CD8-positive, alpha-beta memory T cell (primary cell): ENCODE measurements around the gene AFMID. TPM values are rescaled to one million over a fixed set of nuclear protein-coding genes. Genes with fewer than 3 reads are reported as not detected.

ENCODE experiments used
- CTCF ChIA-PET: fragments of 350-600 bp; sonication (Branson Sonifier 250); formaldehyde crosslinking; loops from one replicate; lab custom pipeline; 2021; ENCODE audit warnings: antibody characterized with exemption; lab: Charles Lee
- POLR2A ChIA-PET: fragments of 350-600 bp; sonication (Branson Sonifier 250); formaldehyde crosslinking; loops from one replicate; lab custom pipeline; 2021; ENCODE audit warnings: antibody characterized with exemption; lab: Charles Lee
- DNase-seq, 5 donors: peaks; one replicate each; pipeline versions ENCODE4 v3.0.0 to v3.0.0-alpha.2; 2020 to 2022; ENCODE audit warnings: mixed read lengths in 1 of 5
- H3K27ac ChIP-seq: one replicate; pipeline ENCODE4 v1.7.0; 2013; ENCODE audit warnings: low read depth, mild to moderate bottlenecking, low read length, moderate library complexity
- H3K27me3 ChIP-seq: 2 replicates; pipeline ENCODE4 v1.7.0; 2013; ENCODE audit warnings: low read length, mild to moderate bottlenecking; ENCODE audit not compliant: insufficient read depth, poor library complexity, severe bottlenecking
- H3K36me3 ChIP-seq: 2 replicates; pipeline ENCODE4 v1.7.0; 2013; ENCODE audit warnings: mild to moderate bottlenecking, low read length, moderate library complexity; ENCODE audit not compliant: insufficient read depth
- H3K4me1 ChIP-seq: 2 replicates; pipeline ENCODE4 v1.7.0; 2013; ENCODE audit warnings: mild to moderate bottlenecking, low read length, moderate library complexity; ENCODE audit not compliant: insufficient read depth
- H3K4me3 ChIP-seq: 2 replicates; pipeline ENCODE4 v1.7.0; 2013; ENCODE audit warnings: mild to moderate bottlenecking, low read length
- H3K9me3 ChIP-seq: 2 replicates; pipeline ENCODE4 v1.7.0; 2013; ENCODE audit warnings: mild to moderate bottlenecking, low read length
- H3K27ac Mint-ChIP-seq, 8 donors: one replicate each; pipeline ENCODE4 v1.8.0; 2020 to 2021; ENCODE audit warnings: mixed read lengths in 8 of 8, mild to moderate bottlenecking in 6 of 8, inconsistent platforms in 3 of 8, moderate library complexity in 3 of 8
- H3K27me3 Mint-ChIP-seq, 2 donors: one replicate each; pipeline ENCODE4 v1.8.0; 2020 to 2021; ENCODE audit warnings: mixed read lengths in 2 of 2, mild to moderate bottlenecking in 1 of 2, moderate library complexity in 1 of 2
- H3K36me3 Mint-ChIP-seq, 3 donors: one replicate each; pipeline ENCODE4 v1.8.0; 2020 to 2021; ENCODE audit warnings: mixed read lengths in 3 of 3, inconsistent platforms in 1 of 3, mild to moderate bottlenecking in 1 of 3
- H3K4me1 Mint-ChIP-seq, 3 donors: one replicate each; pipeline ENCODE4 v1.8.0; 2020 to 2021; ENCODE audit warnings: mixed read lengths in 3 of 3, inconsistent platforms in 1 of 3, mild to moderate bottlenecking in 1 of 3
- H3K4me3 Mint-ChIP-seq, 7 donors: one replicate each; pipeline ENCODE4 v1.8.0; 2020 to 2021; ENCODE audit warnings: mixed read lengths in 7 of 7, mild to moderate bottlenecking in 6 of 7, moderate library complexity in 4 of 7, inconsistent platforms in 2 of 7
- H3K9me3 Mint-ChIP-seq, 5 donors: one replicate each; pipeline ENCODE4 v1.8.0; 2020 to 2022; ENCODE audit warnings: mixed read lengths in 5 of 5, mild to moderate bottlenecking in 3 of 5, moderate library complexity in 2 of 5, inconsistent platforms in 1 of 5
- polyA plus RNA-seq: library from polyadenylated mRNA; unstranded; fragments of 300-500 nt; fragmentation: Illumina TruSeq; gene quantifications from one replicate; pipeline ENCODE4 v1.2.3, GENCODE V29; 2021
- total RNA-seq, 2 experiments: library from RNA; stranded (reverse); gene quantifications; one replicate each; pipeline ENCODE4 v1.2.3, GENCODE V29; 2021

The AFMID gene
- total and polyA plus RNA-seq, 3 experiments from 2014 or later = 1.4 to 30.2 (median 24.7) TPM

DNA sequence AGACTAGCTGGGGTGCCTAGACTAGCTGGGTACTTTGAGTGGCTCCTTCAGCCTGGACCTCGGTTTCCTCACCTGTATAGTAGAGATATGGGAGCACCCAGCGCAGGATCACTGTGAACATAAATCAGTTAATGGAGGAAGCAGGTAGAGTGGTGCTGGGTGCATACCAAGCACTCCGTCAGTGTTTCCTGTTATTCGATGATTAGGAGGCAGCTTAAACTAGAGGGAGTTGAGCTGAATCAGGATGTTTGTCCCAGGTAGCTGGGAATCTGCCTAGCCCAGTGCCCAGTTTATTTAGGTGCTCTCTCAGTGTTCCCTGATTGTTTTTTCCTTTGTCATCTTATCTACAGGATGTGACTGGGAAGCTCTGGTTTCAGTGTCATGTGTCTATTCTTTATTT lies 35.9 kb downstream of the AFMID start:
- Mint-ChIP-seq H3K9me3 (no peaks in the 10 kb centered on the region), H3K36me3 (no peaks in the 10 kb centered on the region), H3K27me3 (peaks cover 2 to 4% of the 10 kb centered on the region in 2 donors), H3K27ac (peak overlapping the region in 1 of 8 donors; percentile 57), H3K4me3 (no peak overlapping the region), H3K4me1 (peaks cover 0 to 4% (median 0%) of the 10 kb centered on the region in 3 donors)
- no peak for DNase-seq
- CTCF ChIA-PET = interaction anchor here (1.0 kb wide), 1 partner anchor 29 kb away, joined by 3 read pairs; no protein-coding TSS in a partner anchor
- Histone ChIP-seq H3K4me3 (no peak overlapping the region), H3K9me3 (no peaks in the 10 kb centered on the region), H3K36me3 (no peaks in the 10 kb centered on the region), H3K4me1 (peaks cover 5% of the 10 kb centered on the region), H3K27ac (no peak overlapping the region), H3K27me3 (no peaks in the 10 kb centered on the region)
- POLR2A ChIA-PET = no interaction called here

DNA sequence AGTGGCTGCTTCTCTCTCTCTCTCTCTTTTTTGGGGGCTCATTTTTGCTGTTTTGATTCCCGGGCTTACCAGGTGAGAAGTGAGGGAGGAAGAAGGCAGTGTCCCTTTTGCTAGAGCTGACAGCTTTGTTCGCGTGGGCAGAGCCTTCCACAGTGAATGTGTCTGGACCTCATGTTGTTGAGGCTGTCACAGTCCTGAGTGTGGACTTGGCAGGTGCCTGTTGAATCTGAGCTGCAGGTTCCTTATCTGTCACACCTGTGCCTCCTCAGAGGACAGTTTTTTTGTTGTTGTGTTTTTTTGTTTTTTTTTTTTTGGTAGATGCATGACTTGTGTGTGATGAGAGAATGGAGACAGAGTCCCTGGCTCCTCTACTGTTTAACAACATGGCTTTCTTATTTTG lies 36.6 kb downstream of the AFMID start:
- no peak overlapping the region for H3K27ac ChIP-seq
- peaks cover 5% of the 10 kb centered on the region for H3K4me1 ChIP-seq
- ChIA-PET CTCF (interaction anchor here (1.0 kb wide), 1 partner anchor 28 kb away, joined by 3 read pairs; no protein-coding TSS in a partner anchor), POLR2A (interaction anchor here (0.9 kb wide), 1 partner anchor 88 kb away, joined by 3 read pairs; no protein-coding TSS in a partner anchor)
- peak overlapping the region in 1 of 8 donors; percentile 83 for H3K27ac Mint-ChIP-seq
- H3K4me3 Mint-ChIP-seq = no peak overlapping the region
- peaks cover 0 to 4% (median 0%) of the 10 kb centered on the region in 3 donors for H3K4me1 Mint-ChIP-seq
- no peak overlapping the region for H3K4me3 ChIP-seq
- no peak for DNase-seq
- H3K27me3 ChIP-seq = no peaks in the 10 kb centered on the region
- no peaks in the 10 kb centered on the region for H3K36me3 Mint-ChIP-seq
- no peaks in the 10 kb centered on the region for H3K9me3 ChIP-seq
- no peaks in the 10 kb centered on the region for H3K9me3 Mint-ChIP-seq
- no peaks in the 10 kb centered on the region for H3K36me3 ChIP-seq
- H3K27me3 Mint-ChIP-seq = peaks cover 5 to 6% of the 10 kb centered on the region in 2 donors

DNA sequence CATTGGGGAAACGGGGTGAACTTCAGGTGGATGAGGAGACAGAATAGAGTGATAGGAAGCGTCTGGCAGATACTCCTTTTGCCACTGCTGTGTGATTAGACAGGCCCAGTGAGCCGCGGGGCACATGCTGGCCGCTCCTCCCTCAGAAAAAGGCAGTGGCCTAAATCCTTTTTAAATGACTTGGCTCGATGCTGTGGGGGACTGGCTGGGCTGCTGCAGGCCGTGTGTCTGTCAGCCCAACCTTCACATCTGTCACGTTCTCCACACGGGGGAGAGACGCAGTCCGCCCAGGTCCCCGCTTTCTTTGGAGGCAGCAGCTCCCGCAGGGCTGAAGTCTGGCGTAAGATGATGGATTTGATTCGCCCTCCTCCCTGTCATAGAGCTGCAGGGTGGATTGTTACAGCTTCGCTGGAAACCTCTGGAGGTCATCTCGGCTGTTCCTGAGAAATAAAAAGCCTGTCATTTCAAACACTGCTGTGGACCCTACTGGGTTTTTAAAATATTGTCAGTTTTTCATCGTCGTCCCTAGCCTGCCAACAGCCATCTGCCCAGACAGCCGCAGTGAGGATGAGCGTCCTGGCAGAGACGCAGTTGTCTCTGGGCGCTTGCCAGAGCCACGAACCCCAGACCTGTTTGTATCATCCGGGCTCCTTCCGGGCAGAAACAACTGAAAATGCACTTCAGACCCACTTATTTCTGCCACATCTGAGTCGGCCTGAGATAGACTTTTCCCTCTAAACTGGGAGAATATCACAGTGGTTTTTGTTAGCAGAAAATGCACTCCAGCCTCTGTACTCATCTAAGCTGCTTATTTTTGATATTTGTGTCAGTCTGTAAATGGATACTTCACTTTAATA lies 37.3 kb downstream of the AFMID start:
- H3K4me1 Mint-ChIP-seq = peaks cover 0 to 4% (median 0%) of the 10 kb centered on the region in 3 donors
- H3K27me3 Mint-ChIP-seq = peaks cover 6 to 8% of the 10 kb centered on the region in 2 donors
- Histone ChIP-seq H3K27me3 (no peaks in the 10 kb centered on the region), H3K36me3 (no peaks in the 10 kb centered on the region), H3K9me3 (no peaks in the 10 kb centered on the region), H3K27ac (no peak overlapping the region), H3K4me3 (no peak overlapping the region), H3K4me1 (peaks cover 5% of the 10 kb centered on the region)
- CTCF ChIA-PET = no interaction called here
- H3K36me3 Mint-ChIP-seq = no peaks in the 10 kb centered on the region
- H3K9me3 Mint-ChIP-seq = no peaks in the 10 kb centered on the region
- peak overlapping the region in 1 of 8 donors; percentile 62 for H3K27ac Mint-ChIP-seq
- POLR2A ChIA-PET = interaction anchor here (0.6 to 0.9 kb wide), 2 partner anchors 62 to 89 kb away, joined by 3 to 6 read pairs; no protein-coding TSS in a partner anchor
- no peak for DNase-seq
- no peak overlapping the region for H3K4me3 Mint-ChIP-seq

DNA sequence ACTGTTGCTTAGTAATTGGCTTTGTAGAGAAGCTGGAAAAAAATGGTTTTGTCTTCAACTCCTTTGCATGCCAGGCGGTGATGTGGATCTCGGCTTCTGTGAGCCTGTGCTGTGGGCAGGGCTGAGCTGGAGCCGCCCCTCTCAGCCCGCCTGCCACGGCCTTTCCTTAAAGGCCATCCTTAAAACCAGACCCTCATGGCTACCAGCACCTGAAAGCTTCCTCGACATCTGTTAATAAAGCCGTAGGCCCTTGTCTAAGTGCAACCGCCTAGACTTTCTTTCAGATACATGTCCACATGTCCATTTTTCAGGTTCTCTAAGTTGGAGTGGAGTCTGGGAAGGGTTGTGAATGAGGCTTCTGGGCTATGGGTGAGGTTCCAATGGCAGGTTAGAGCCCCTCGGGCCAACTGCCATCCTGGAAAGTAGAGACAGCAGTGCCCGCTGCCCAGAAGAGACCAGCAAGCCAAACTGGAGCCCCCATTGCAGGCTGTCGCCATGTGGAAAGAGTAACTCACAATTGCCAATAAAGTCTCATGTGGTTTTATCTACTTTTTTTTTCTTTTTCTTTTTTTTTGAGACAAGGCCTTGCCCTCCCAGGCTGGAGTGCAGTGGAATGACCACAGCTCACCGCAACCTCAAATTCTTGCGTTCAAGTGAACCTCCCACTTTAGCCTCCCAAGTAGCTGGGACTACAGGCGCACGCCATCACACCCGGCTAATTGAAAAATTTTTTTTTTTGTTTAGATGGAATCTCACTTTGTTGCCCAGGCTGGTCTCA lies 38.1 kb downstream of the AFMID start:
- Histone ChIP-seq H3K27ac (no peak overlapping the region), H3K4me1 (peaks cover 5% of the 10 kb centered on the region), H3K36me3 (no peaks in the 10 kb centered on the region), H3K27me3 (peaks cover under 1% of the 10 kb centered on the region), H3K4me3 (no peak overlapping the region), H3K9me3 (no peaks in the 10 kb centered on the region)
- peaks cover 8% of the 10 kb centered on the region in 2 donors for H3K27me3 Mint-ChIP-seq
- ChIA-PET POLR2A (interaction anchor here (0.6 kb wide), 1 partner anchor 63 kb away, joined by 6 read pairs; no protein-coding TSS in a partner anchor), CTCF (interaction anchor here (1.7 kb wide), 1 partner anchor 26 kb away, joined by 4 read pairs; no protein-coding TSS in a partner anchor)
- H3K27ac Mint-ChIP-seq = no peak overlapping the region
- peaks cover 0 to 4% (median 0%) of the 10 kb centered on the region in 3 donors for H3K4me1 Mint-ChIP-seq
- H3K9me3 Mint-ChIP-seq = no peaks in the 10 kb centered on the region
- no peaks in the 10 kb centered on the region for H3K36me3 Mint-ChIP-seq
- DNase-seq = no peak
- H3K4me3 Mint-ChIP-seq = peak overlapping the region in 1 of 7 donors; percentile 59

DNA sequence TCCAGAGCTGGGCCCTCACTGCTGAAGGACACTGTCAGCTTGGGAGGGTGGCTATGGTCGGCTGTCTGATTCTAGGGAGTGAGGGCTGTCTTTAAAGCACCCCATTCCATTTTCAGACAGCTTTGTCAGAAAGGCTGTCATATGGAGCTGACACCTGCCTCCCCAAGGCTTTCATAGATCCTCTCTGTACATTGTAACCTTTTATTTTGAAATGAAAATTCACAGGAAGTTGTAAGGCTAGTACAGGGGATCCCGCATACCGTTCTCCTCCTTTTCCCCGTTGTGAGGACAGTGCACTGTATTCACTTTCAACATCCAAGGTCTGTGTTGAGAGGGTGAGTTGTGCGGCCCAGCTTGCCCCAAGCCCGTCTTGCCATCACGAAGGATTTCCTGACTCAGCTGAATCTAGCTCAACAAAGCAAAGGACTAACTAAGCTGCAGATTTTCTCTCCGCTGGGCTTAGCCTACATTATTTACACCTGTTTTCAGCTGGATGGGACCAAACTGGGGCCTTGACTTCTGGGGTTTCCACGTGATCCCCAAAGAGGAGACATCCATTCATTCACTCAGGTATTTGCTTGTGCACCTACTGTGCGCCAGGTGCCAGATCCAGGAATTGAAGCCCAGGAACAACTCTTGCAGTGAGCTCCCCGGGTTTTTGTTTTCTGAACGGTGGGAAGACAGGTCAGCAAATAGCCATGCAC lies 39.0 kb downstream of the AFMID start:
- Mint-ChIP-seq H3K4me1 (peaks cover 0 to 4% (median 4%) of the 10 kb centered on the region in 3 donors), H3K27me3 (peaks cover 12 to 17% of the 10 kb centered on the region in 2 donors), H3K9me3 (no peaks in the 10 kb centered on the region), H3K27ac (peak overlapping the region in 1 of 8 donors; percentile 33), H3K36me3 (no peaks in the 10 kb centered on the region), H3K4me3 (no peak overlapping the region)
- Histone ChIP-seq H3K4me1 (peaks cover 5% of the 10 kb centered on the region), H3K36me3 (no peaks in the 10 kb centered on the region), H3K4me3 (no peak overlapping the region), H3K9me3 (no peaks in the 10 kb centered on the region), H3K27me3 (peaks cover 10% of the 10 kb centered on the region), H3K27ac (no peak overlapping the region)
- ChIA-PET CTCF (interaction anchor here (1.7 kb wide), 1 partner anchor 25 kb away, joined by 4 read pairs; no protein-coding TSS in a partner anchor), POLR2A (no interaction called here)
- DNase-seq = no peak

DNA sequence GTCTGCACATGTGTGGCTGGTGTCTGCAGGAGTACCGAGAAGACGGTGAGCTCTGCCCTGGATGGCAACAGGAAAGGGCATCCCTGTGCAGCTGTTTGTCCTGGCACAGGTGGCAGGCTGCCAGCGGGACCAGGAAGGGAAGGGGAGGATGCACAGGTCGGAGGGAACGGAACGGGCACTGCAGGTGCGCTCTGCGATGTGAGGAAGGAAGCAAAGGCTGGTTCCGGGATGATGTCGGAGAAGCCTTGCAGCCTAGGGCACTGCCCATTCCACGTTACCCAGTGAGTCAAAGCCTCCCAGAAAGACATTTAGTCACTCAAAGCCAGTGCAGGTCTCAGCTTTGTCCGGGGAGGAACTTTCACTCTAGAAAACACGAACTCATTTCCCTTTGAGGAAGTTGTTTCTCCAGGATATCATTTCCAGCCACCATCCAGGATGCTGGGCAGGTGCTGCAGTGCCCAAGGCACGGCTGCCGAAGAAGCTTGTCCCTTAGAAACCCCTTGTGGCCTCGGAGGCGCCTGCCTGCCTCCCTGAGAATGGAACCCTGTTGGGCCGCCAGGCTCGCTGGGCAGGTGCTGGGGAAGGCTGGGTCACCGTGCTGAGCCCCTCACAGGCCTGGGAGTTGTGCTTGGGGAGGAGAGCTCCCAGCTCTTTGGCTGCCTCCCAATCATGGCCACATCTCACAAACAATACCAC lies 39.7 kb downstream of the AFMID start:
- Mint-ChIP-seq H3K4me3 (peak overlapping the region in 1 of 7 donors; percentile 40), H3K27me3 (peaks cover 14 to 21% of the 10 kb centered on the region in 2 donors), H3K9me3 (no peaks in the 10 kb centered on the region), H3K4me1 (peaks cover 0 to 4% (median 4%) of the 10 kb centered on the region in 3 donors), H3K36me3 (no peaks in the 10 kb centered on the region), H3K27ac (no peak overlapping the region)
- H3K4me3 ChIP-seq = no peak overlapping the region
- POLR2A ChIA-PET = no interaction called here
- CTCF ChIA-PET = interaction anchor here (1.7 kb wide), 1 partner anchor 24 kb away, joined by 4 read pairs; no protein-coding TSS in a partner anchor
- DNase-seq = no peak
- peaks cover 12% of the 10 kb centered on the region for H3K27me3 ChIP-seq
- H3K4me1 ChIP-seq = peaks cover 5% of the 10 kb centered on the region
- no peaks in the 10 kb centered on the region for H3K9me3 ChIP-seq
- H3K27ac ChIP-seq = no peak overlapping the region
- H3K36me3 ChIP-seq = no peaks in the 10 kb centered on the region

DNA sequence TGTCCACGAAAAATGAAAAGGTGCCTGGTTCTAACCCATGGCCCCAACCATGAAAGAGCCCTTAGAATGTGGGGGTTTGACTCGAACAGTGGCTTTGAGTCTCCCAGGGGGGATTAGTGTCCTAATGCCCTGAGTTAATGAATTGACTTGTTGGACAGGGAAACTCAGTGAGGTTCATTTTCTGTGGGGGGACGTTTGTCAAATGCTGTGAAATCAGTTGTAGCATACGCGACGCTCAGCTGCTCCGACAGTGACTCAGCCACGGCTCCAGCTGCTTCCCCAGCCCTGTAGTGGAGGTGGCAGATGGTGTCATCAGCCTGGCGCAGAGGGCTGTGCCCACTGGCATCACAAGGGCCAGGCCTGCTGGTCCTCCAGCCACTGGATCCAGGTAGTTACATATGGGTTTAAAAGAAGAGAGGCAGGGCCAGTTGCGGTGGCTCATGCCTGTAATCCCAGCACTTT lies 40.3 kb downstream of the AFMID start:
- POLR2A ChIA-PET = no interaction called here
- peaks cover 0 to 9% (median 4%) of the 10 kb centered on the region in 3 donors for H3K4me1 Mint-ChIP-seq

More for the DNA sequence above, 40.3 kb downstream of the AFMID start:
- Histone ChIP-seq H3K9me3 (no peaks in the 10 kb centered on the region), H3K27ac (no peak overlapping the region), H3K4me1 (peaks cover 5% of the 10 kb centered on the region), H3K36me3 (no peaks in the 10 kb centered on the region), H3K4me3 (no peak overlapping the region), H3K27me3 (peaks cover 12% of the 10 kb centered on the region)
- H3K27ac Mint-ChIP-seq = no peak overlapping the region
- DNase-seq = no peak
- H3K36me3 Mint-ChIP-seq = no peaks in the 10 kb centered on the region
- peak overlapping the region in 1 of 7 donors; percentile 11 for H3K4me3 Mint-ChIP-seq
- no peaks in the 10 kb centered on the region for H3K9me3 Mint-ChIP-seq
- CTCF ChIA-PET = no interaction called here
- H3K27me3 Mint-ChIP-seq = peaks cover 19 to 26% of the 10 kb centered on the region in 2 donors
